GM19025 (cell line): Measurements from ENCODE around the gene DLL1.

Source experiments
- ATAC-seq: cut with Tn5 transposase; IDR thresholded peaks from one replicate; pipeline ENCODE4 v1.9.1; 2021; ENCODE audit warnings: mild to moderate bottlenecking, low read depth, moderate library complexity; ENCODE audit not compliant: unreplicated experiment

The DLL1 gene

DNA sequence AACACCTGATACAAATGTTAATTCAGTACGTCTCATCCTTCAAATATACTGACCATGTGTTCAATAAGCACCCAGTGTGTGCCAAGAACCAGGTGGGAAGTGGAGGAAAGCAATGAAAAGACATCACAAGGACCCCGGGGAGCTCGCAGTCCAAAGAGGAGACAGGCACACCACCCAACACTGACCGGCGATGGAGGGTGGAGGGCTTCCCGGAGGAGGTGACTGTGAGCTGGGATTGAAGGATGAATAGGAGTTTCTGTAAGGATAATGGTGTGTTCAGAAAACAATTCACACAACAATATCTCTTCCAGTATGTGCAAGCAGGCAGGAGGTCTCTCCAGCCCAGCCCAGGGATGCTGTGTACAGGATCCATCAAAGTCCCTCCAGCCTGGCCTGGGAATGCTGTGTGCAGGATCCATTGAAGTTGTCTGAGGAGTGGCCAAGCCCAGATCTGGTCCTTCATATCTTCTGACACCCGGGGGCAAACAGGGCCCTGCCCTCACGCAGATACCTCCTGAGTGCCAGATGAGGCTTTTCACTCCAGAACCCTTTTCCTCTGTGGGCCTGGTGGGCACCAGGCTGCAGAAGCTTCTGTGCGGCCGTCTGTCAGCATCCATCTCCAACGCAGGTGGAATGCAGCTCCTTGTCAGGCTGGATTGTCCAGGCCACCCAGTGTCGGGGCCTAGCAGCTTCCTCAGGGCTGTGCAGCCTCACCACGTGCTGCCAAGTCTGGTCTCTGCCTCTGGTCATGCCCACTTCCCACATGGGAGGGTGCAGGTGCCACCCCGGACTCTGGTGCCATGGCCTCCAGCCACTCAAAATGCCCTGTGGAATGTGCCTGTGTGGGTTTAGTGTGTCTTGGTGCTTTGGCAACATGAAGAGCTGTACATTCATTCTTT lies 36.3 kb downstream of the DLL1 start:
- ATAC-seq, result no peak

DNA sequence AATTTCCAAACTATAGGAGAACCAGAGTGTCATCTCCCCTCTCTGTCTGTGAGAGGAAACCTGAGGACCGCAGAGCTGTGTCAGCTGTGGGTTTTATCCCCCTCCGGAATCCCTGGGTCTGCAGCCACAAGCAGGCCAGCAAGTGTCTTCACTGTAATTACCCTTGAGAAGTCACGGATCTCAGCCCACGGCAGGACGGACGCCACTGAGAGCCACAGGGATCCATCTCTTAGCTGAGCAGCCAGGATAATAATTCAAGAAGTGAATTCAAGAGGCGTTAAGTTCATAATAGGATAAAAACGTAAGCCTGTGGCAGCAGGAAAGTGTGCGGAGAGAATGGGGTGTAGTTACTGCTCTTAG lies 37.0 kb downstream of the DLL1 start:
- no peak for ATAC-seq

DNA sequence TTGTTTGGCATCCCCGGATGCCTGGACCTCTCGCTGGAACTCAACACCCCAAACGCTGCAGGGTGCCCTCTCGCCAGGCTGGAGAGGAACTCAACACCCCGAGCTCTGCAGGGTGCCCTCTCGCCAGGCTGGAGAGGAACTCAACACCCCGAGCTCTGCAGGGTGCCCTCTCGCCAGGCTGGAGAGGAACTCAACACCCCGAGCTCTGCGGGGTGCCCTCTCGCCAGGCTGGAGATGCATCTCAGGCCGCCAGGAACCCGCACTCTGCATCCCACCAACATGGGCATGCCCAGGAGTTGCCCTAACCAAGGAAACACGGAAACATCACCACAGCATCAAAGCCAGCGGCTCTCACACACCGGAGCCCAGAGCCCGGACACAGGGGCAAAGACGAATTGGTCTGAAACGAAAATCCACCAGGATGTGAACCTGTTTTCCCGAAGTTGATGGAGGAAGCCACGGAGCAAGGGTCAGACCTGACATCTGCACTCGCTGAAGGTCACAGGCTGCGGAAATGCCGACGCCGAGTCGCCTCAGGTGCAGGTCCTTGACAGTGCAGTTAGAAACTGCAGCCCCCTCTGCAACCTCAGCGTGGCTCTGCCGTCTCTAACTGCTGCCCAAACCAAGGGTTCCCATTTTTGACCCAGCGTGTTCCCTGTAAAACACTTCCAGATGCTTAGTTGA lies 37.5 kb downstream of the DLL1 start:
- ATAC-seq, result no peak

DNA sequence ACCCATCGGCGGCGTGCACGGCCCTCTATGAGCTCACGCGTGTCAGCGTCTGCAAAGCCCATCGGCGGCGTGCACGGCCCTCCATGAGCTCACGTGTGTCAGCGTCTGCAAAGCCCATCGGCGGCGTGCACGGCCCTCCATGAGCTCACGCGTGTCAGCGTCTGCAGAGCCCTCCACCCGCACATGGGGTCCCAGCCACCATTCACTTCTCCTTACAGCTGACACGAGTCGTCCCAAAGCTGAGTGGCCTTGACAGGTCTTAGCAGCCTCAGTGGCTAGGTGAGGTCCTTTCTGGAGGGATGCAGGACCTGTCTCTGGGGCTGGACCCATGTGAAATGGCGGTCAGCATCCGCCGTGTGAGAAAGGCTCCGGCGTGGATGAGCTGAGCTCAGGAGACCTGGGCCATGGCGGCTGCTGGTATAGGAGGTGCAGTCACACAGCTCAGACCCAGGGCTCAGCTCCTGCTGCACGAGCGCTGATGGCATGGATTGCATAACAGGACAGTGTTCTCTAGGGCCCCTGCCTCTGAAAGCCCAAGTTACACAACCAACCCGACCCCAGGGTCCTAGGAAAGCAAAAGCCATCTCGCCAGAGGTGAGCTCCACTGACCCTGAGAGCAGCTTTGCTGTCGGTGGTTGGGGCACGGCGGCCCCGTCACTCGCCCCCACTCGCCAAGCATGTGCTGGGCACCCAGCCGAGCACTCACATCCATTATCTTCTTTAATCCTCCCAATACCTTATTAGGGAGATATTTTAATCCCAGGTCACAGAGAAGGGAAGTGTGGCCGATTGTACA lies 38.9 kb downstream of the DLL1 start:
- no peak for ATAC-seq

DNA sequence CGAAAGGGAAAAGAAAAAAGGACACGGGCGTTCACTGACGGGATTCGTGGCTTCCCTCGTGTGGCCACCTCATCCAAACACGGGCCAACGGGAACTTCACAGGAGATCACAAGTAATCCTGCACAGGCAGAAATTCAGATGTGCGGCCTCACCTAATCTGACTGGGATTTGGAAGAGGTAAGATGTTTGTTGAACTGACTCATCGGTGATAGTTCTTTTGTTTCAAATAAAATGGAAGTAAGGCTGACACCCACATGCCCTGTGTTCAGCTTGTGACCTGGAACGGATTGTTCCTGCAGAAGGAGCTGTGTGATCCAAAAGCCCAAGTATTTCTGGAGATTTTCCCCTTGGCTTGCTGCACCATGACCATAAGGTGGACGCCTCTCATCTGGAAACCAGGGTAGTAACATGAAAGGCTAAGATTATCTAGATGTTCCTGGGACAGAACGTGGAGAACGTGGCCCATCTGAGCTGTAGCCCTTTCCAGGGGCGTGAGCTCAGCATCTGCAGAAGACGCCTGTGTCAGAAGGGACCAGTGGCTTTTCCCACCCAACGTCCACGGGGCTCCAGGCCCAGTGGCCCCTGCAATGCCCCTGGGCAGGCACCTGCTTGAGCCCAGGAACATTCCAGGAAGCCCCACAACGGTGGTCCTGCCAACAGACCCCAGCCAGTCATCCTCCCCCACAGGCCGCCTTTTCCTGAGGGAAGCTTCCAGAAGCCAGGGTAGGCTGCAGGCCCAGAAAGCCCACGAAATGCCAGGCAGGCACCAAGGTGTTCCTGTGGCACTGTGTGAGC lies 39.7 kb downstream of the DLL1 start:
- no peak for ATAC-seq

DNA sequence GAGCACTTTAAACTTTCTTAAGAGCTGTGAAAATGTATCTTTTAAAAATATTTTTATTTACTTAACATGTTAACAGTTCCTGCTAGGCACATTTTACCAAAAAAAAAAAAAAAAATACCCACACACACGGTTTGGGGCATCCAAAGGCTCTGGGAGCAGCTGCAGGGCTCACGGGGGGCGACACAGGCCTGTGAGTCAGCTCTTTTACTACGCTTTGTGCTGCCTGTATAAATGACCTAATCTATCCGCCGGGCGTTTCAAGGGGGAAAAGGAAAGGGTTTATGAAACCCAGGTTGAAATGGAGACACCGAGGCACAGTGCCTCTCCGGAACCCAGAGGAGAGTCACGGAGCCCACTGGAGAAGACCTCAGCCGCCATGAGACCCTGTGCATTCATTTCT lies 40.4 kb downstream of the DLL1 start:
- ATAC-seq, result no peak

DNA sequence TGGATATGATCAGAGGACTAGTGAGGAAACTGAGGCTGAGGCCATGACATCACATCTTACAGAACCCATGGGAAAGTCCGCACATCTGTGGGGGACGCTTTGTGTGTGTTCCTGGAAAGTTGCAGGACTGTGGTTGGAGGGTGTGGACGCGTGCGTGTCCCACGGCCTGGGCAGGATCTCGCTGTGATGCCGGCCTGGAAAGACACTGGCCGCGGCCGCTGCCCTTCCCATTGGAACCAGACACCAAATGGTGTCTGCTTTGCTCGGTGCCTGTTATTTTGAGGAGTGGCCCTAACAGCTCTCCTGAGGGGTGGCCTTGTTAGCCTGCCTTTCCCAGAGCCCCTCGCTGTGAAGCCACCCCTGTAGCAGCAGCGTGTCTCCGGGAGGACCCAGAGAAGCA lies 41.1 kb downstream of the DLL1 start:
- no peak for ATAC-seq

DNA sequence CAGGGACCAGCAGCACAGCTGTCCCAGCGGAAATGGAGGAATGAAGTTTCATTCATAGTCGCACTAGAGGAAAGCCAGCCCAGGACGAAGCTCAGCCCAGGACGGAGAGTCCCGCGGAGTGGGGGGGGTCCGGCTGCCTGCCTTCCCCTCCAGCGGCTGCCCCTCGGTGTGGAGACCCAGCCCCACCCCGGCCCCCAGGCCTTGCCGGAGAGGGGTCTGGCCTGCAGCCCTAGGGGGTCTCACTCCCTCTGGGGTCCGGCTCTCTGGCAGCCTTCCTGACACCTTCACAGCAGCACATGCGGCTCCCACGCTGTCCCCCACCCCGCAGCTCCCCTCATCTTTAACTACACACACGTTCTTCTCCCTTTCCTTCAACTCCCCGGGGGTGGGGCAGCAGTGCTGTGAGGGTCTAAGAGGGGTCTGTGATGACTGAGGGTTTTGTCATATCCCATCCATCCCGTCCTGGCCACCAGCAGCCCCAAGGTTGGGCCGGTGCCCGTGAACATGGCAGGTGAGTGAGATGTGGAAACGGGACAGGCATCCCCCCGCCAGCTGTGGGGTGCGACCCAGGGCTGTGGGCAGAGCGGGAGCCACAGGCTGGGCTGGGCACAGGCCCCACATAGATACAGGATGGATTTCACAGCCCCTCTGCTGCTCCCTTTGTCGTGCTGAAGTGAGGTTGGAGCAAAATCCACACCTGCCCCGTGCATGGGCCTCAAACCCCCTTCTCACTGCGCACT lies 41.8 kb downstream of the DLL1 start:
- no peak for ATAC-seq

DNA sequence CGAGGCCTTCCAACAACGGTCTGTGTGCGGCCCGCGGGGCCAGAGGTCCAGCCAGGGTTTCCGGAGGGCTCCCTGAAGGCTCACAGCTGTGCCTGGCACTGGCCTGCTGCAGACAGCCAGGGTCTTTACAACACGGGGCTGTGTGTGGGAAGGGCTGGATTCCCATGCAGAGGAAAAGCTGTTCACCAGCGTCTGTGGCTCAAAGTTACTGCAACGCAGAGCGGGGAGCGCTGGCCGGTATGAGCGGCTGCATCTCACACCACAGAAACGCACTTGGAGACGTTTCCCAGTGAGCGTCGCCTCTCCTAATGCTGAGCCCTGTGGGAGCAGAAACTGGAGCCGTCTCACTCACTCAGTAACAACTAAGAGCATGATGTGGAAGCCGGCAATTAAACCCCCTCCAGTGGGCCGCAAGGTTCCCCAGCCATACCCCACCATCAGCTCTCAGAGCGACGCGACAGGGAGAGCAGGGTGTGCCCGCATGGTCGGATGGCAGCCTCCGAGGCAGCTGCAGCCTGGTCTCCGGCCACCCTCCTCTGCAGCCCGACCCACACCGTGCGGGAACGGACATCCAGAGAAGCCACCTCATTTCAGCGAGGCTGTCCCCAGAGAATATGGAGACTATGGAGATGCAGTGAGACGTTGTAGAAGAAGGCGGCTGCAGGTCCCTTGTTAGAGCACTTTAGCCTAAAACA lies 42.6 kb downstream of the DLL1 start:
- no peak for ATAC-seq

DNA sequence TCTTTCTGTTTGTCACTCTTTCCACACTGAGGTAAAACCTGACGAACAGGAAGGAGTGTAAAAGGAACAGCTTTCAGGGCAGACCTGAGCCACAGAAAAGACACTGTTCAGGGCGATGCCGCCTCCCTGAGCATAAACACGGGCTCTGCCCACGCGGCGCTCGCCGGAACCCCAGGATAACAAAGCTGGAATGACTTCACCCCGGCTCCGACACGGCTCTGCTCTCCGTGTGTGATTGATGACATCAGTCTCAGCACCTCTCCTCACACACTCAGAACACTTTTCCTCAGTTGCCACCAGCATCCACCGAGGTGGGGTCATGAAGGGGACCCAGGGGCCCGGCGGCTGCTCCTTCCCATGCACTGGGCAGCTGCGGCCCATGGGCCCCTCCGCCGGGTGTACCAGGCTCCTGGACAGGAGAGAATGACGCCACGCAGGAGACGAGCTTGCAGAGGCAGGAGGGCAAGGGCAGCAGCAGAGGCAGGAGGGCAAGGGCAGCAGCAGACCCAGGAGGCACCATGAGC lies 43.6 kb downstream of the DLL1 start:
- no peak for ATAC-seq

DNA sequence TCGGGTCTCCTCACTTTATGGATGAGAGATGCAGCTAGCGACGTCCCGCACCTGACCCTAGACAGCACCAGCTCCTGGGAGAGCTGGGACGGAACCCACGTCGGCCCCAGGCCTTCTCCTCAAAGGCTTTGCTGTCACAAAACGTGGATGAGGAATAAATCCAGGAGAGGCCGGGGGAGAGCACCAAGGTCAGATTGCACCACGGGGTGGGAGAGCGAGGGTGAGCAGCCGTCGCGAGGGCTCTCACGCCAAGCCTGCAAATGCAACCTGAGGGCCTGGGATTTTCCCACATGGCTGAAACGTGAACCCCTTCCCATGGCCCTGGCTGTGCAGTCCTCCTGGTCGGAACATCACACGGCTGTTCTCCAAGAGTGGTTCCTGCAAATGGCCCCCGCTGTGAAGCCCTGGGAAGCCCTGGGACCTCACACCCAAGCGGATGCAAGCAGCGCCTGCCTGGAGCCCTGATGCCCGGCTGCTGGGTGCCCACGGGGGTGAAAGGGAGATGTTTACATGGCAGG lies 45.3 kb downstream of the DLL1 start:
- ATAC-seq, result no peak

DNA sequence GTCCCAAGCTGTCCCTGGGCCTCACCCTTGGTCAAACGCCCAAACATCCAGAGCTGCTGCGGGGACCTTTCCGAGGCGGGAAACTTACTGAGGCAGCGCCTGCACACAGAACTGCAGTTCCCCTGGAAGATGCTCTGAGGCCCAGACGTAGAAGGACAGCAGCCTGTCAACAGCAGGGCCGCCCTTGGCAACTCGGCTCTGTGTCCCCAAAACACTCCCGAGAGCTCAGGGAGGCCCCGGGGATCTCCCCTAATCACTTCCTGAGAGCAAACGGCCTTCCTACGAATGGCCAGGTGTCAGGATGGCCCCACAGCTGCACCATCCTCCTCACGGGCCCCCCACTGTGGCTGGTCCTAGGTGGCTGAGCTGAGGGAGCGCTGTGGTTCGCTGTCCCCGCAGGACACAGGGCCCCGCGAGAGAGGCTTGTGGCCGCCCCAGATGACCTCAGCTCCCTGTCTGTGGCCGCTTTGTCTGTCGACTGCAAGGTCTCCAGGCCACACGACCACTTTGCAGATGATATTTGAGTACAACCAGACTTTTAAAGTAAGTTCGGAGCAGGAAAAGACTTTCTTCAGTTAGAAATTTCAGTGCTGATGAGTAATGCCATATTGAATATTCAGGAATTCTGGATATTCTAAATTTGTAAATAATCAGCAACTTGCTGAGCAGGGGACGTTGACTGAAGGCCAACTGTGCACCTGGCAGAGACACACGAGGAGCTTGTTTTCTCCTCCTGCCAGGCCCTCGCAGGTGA lies 46.0 kb downstream of the DLL1 start:
- ATAC-seq, result no peak

DNA sequence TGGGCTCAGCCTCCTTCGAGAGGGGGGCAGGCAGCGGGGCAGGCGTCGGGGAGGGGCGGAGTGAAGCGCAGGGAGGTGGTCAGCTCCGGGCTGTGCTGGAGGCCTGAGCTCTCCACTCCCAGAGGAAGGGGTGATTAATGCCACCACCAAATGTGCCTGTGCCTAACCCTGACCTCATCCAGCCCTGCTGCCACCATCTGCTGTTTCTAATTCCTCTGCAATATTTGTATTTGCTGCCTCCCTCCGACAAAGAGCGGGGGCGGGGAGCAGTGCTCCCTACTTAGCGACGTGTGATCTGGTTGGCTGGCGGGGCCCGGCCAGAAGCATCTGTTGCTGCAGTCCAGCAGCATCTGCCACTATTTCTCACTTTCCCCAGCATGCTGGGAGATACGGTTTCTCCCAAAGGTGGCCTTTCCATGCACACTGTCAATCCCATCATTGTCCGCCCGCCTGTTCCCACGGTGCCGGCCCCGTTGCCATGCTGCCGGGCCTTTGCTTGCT lies 47.0 kb downstream of the DLL1 start:
- ATAC-seq, result no peak

DNA sequence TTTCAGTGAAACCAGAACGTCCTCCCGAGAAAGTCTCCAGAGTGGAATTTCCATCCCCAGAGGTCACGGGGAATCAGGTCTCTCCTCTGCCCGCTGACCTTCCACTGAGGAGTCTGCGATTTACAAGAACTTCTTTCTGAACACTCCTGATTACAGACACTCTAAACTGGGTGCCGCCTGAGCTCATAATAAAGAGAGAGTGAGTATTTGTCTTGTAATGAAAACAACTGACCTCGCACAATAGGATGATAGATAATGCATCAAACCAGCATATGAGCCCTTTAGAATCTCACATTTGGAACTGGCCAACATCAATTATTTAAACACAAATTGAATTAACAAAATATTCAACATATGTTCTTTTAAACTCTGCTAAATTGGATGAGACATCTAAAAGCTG lies 47.5 kb downstream of the DLL1 start:
- ATAC-seq, result no peak

DNA sequence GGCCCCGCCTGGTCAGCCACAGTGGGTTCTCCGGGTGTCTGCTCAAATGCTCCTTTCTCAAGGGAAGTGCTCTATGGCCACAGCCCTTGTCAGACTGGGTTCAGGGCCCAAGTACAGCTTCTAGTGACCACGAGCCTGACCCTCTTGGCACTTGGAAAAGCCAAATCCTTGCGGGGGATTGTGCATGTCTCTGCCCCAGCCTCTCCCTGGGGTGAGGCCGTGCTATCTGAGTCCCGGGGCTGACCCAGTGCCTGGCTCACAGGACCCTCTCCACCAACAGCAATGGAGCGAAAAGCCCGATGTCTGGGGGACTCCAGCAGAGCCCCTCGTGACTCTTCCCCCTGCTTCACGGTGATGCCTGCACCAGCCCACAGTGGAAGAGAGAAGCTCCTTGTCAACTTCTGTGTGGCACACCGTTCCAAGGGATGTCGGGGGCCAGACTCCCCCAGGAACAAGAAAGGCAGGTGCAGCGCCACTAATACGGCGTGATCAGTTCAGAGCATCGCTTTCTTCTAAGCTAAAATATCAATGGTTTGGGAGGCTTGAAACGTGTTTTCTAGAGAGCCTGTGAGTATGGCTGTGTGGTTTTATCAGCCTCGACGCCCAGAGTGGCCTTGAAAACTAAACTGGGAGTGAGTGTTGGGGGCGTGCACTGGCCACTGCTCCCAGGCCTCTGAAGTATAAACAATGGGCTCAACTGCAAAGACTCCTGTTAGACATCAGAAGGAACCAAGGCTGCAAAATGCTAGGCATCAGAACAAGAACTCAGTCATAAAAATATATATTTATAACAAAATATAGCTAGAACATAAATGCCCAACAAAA lies 51.9 kb downstream of the DLL1 start:
- ATAC-seq, result no peak

DNA sequence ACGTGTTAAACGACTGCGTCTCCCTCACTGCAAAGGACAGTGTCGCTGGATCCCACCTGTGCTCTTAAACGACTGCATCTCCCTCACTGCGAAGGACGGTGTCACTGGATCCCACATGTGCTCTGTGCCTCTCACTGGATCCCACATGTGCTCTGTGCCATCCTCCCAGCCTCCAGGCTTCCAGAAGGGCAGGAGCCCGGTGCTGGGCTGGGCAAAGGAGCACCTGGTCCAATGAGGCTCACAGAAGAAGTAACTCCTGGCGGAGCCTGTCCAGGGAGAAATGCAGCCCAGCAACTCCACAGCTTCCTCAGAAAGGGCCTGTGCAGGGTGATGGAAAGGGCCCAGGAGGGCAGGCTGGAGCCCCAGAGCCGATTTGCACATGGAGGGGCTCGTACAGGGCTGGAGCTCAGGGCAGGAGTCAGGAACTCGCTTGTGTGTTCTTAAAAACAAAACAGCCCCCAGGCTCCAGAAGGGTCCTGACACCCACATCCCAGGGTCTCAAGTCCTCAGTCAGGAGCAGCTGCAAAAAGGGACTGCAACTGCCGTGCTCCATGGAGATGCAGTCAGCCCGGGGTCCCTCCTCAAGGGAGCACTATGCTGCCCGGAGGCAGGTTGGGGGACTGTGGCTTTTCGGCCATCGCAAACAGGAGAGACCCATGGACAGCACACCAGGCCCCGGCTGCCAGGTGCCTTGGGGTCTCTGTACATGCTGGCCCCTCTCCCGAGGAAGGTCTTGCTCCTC lies 52.7 kb downstream of the DLL1 start:
- no peak for ATAC-seq
